ENCODE results near the gene DDR2. TPM values are rescaled to one million over a fixed set of nuclear protein-coding genes. Genes with fewer than 3 reads are reported as not detected.
"Not testable (repeated sequence)": the region's sequence is repeated elsewhere in the genome, so short reads cannot be mapped to it uniquely, and the experiment has no call there.

DDR2 gene
- 0.74 TPM for polyA plus RNA-seq (2013, experiment 1 of 2)
- polyA plus RNA-seq (2013, experiment 2 of 2): 0.78 TPM

DNA sequence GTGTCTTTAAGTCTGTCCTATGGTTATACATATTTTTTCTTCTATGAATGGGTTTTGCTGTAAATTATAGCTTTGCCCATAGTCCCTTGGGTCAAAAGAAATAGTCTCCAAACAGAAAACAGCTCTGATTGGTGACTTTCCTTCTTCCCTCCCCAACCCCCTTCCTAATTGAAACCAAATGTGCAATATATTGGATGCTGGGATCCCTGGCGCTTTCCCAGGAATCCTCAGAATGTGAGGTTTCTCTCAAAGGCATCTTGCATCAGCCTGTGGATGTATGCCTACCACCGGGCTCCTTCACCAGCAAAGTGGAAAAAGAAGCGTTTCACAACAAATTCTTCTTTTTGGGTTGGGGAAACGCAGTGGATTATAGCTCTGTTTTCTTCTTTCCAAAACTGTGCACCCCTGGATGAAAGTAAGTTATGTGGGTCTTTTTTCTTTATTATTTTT, at the start of gene DDR2:
DDR2 (plus strand) TSS at position 248 of the 450 bp plus-strand sequence. CDS start 86,600 bp downstream, outside the sequence.
- H3K27ac ChIP-seq (replicated peaks; ENCODE audit: low read length): no peak within 1 kb of the TSS
- H4K91ac ChIP-seq (ENCODE audit: low read depth, low read length, poor library complexity): no peak within 1 kb of the TSS
- H3K9me3 ChIP-seq (replicated peaks in 1 of 2; ENCODE audit: control insufficient read depth in 2 of 2, insufficient read depth in 1 of 2, low read depth in 1 of 2, low read length in 2 of 2): no peaks in the 10 kb centered on the region
- no peak within 1 kb of the TSS for H2BK15ac ChIP-seq (ENCODE audit: low read length)
- H3K23ac ChIP-seq (ENCODE audit: low read depth, low read length, poor library complexity): no peak within 1 kb of the TSS
- H3K9ac ChIP-seq (ENCODE audit: low read depth, low read length, poor library complexity): no peak within 1 kb of the TSS
- no peak within 1 kb of the TSS for H2BK5ac ChIP-seq (ENCODE audit: low read length)
- no CpG with 5 or more reads among the region's 4 CpGs for WGBS, 2 donors (ENCODE audit: extremely low coverage in 2 of 2, insufficient read length in 2 of 2, insufficient replicate concordance in 1 of 2)
- no peak within 1 kb of the TSS for H4K8ac ChIP-seq (ENCODE audit: low read depth, low read length)
- H2BK120ac ChIP-seq (ENCODE audit: low read depth, low read length): no peak within 1 kb of the TSS
- H2AFZ ChIP-seq (ENCODE audit: low read length): peak within 1 kb of the TSS; percentile 69
- H2BK12ac ChIP-seq (ENCODE audit: low read length): no peak within 1 kb of the TSS
- H3K4me3 ChIP-seq (ENCODE audit: low read length in 2 of 2): no peak within 1 kb of the TSS
- no peak within 1 kb of the TSS for H3K4ac ChIP-seq (ENCODE audit: low read length)
- peaks cover 2 to 3% of the 10 kb centered on the region in 2 donors for H3K4me1 ChIP-seq (ENCODE audit: control insufficient read depth in 2 of 2, insufficient read depth in 1 of 2, low read depth in 1 of 2, low read length in 2 of 2)
- H3K79me1 ChIP-seq (ENCODE audit: low read depth, low read length): no peaks in the 10 kb centered on the region
- H3K4me2 ChIP-seq (ENCODE audit: insufficient read depth, low read length, poor library complexity, severe bottlenecking): no peak within 1 kb of the TSS
- no peaks in the 10 kb centered on the region for H3K27me3 ChIP-seq (ENCODE audit: control insufficient read depth in 3 of 3, insufficient read depth in 3 of 3, low read depth in 1 of 3, low read length in 3 of 3)
- DNase-seq (ENCODE audit: low spot score): no peak
- no peaks in the 10 kb centered on the region for H3K36me3 ChIP-seq (replicated peaks in 1 of 2; ENCODE audit: control insufficient read depth in 2 of 2, insufficient read depth in 2 of 2, low read length in 2 of 2)
- no peak within 1 kb of the TSS for H3K14ac ChIP-seq (ENCODE audit: low read length)
- no peak within 1 kb of the TSS for H3K18ac ChIP-seq (ENCODE audit: low read length)
- H2AK5ac ChIP-seq (ENCODE audit: low read depth, low read length): no peak within 1 kb of the TSS

DNA sequence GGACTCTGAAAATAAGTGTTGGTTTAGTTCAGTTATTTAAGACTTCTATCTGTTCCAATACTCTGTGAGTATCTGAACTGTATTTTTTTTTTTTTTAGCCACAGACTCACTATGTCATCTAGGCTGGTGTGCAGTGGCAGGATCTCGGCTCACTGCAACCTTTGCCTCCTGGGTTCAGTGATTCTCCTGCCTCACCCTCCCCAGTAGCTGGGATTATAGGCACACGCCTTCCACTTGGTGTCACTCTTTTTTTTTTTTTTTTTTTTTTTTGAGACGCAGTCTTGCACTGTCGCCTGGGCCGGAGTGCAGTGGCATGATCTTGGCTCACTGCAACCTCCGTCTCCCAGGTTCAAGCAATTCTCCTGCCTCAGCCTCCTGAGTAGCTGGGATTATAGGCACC, 49.4 kb upstream of the DDR2 start:
- H2BK120ac ChIP-seq (ENCODE audit: low read depth, low read length); H3K27ac ChIP-seq (replicated peaks; ENCODE audit: low read length); DNase-seq (ENCODE audit: low spot score); H3K23ac ChIP-seq (ENCODE audit: low read depth, low read length, poor library complexity); H3K14ac ChIP-seq (ENCODE audit: low read length); H3K27me3 ChIP-seq (ENCODE audit: control insufficient read depth in 3 of 3, insufficient read depth in 3 of 3, low read depth in 1 of 3, low read length in 3 of 3); H3K9ac ChIP-seq (ENCODE audit: low read depth, low read length, poor library complexity); H4K8ac ChIP-seq (ENCODE audit: low read depth, low read length); H2BK12ac ChIP-seq (ENCODE audit: low read length); H3K4me1 ChIP-seq (ENCODE audit: control insufficient read depth in 2 of 2, insufficient read depth in 1 of 2, low read depth in 1 of 2, low read length in 2 of 2); H3K4me2 ChIP-seq (ENCODE audit: insufficient read depth, low read length, poor library complexity, severe bottlenecking); H2AK5ac ChIP-seq (ENCODE audit: low read depth, low read length); H4K91ac ChIP-seq (ENCODE audit: low read depth, low read length, poor library complexity); H2AFZ ChIP-seq (ENCODE audit: low read length); H2BK5ac ChIP-seq (ENCODE audit: low read length); H3K9me3 ChIP-seq (replicated peaks in 1 of 2; ENCODE audit: control insufficient read depth in 2 of 2, insufficient read depth in 1 of 2, low read depth in 1 of 2, low read length in 2 of 2); H3K4me3 ChIP-seq (ENCODE audit: low read length in 2 of 2); H3K79me1 ChIP-seq (ENCODE audit: low read depth, low read length); H2BK15ac ChIP-seq (ENCODE audit: low read length); H3K4ac ChIP-seq (ENCODE audit: low read length); H3K18ac ChIP-seq (ENCODE audit: low read length): not testable (repeated sequence)
- peaks cover 4 to 69% of the 10 kb centered on the region in 2 donors for H3K36me3 ChIP-seq (replicated peaks in 1 of 2; ENCODE audit: control insufficient read depth in 2 of 2, insufficient read depth in 2 of 2, low read length in 2 of 2)
- WGBS, 2 donors (ENCODE audit: extremely low coverage in 2 of 2, insufficient read length in 2 of 2, insufficient replicate concordance in 1 of 2): no CpG with 5 or more reads among the region's 6 CpGs

DNA sequence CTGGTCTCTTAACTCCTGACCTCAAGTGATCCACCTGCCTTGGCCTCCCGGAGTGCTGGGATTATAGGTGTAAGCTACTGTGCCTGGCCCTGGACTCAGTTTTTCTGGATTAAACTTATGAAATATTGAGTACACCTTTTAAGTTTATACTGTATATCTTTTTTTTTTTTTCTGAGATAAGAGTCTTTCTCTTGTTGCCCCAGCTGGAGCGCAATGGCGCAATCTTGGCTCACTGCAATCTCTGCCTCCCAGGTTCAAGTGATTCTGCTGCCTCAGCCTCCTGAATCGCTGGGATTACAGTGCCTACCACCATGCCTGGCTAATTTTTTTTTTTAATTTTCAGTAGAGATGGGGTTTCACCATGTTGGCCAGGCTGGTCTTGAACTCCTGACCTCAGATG, 47.2 kb upstream of the DDR2 start:
- H3K27me3 ChIP-seq (ENCODE audit: control insufficient read depth in 3 of 3, insufficient read depth in 3 of 3, low read depth in 1 of 3, low read length in 3 of 3); H3K23ac ChIP-seq (ENCODE audit: low read depth, low read length, poor library complexity); H3K4me1 ChIP-seq (ENCODE audit: control insufficient read depth in 2 of 2, insufficient read depth in 1 of 2, low read depth in 1 of 2, low read length in 2 of 2); H3K14ac ChIP-seq (ENCODE audit: low read length); H2AK5ac ChIP-seq (ENCODE audit: low read depth, low read length); H3K27ac ChIP-seq (replicated peaks; ENCODE audit: low read length); H3K18ac ChIP-seq (ENCODE audit: low read length); H3K4me2 ChIP-seq (ENCODE audit: insufficient read depth, low read length, poor library complexity, severe bottlenecking); H3K4me3 ChIP-seq (ENCODE audit: low read length in 2 of 2); H2AFZ ChIP-seq (ENCODE audit: low read length); DNase-seq (ENCODE audit: low spot score); H4K91ac ChIP-seq (ENCODE audit: low read depth, low read length, poor library complexity); H3K9me3 ChIP-seq (replicated peaks in 1 of 2; ENCODE audit: control insufficient read depth in 2 of 2, insufficient read depth in 1 of 2, low read depth in 1 of 2, low read length in 2 of 2); H2BK12ac ChIP-seq (ENCODE audit: low read length); H2BK120ac ChIP-seq (ENCODE audit: low read depth, low read length); H3K9ac ChIP-seq (ENCODE audit: low read depth, low read length, poor library complexity); H3K4ac ChIP-seq (ENCODE audit: low read length); H2BK15ac ChIP-seq (ENCODE audit: low read length); H4K8ac ChIP-seq (ENCODE audit: low read depth, low read length); H2BK5ac ChIP-seq (ENCODE audit: low read length); H3K79me1 ChIP-seq (ENCODE audit: low read depth, low read length): not testable (repeated sequence)
- WGBS, 2 donors (ENCODE audit: extremely low coverage in 2 of 2, insufficient read length in 2 of 2, insufficient replicate concordance in 1 of 2): no CpG with 5 or more reads among the region's 4 CpGs
- peaks cover 4 to 70% of the 10 kb centered on the region in 2 donors for H3K36me3 ChIP-seq (replicated peaks in 1 of 2; ENCODE audit: control insufficient read depth in 2 of 2, insufficient read depth in 2 of 2, low read length in 2 of 2)

DNA sequence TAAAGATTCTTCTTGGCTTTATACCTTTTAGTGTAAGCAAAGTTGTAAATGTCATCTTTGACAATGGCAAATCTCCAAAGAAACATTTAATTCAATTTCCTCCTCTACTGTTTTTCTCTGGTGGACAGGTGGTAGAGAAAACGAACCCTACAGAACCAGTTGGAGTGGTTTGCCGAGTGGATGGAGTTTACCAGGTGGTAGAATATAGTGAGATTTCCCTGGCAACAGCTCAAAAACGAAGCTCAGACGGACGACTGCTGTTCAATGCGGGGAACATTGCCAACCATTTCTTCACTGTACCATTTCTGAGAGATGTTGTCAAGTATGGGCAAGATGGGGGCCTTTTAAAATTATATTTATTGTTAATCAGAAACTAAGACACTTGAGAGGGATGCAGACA, 44.9 kb upstream of the DDR2 start:
- no peak overlapping the region for H3K9ac ChIP-seq (ENCODE audit: low read depth, low read length, poor library complexity)
- no peaks in the 10 kb centered on the region for H3K4me1 ChIP-seq (ENCODE audit: control insufficient read depth in 2 of 2, insufficient read depth in 1 of 2, low read depth in 1 of 2, low read length in 2 of 2)
- no peak overlapping the region for H3K23ac ChIP-seq (ENCODE audit: low read depth, low read length, poor library complexity)
- no peak overlapping the region for H2AFZ ChIP-seq (ENCODE audit: low read length)
- no peak overlapping the region for H4K8ac ChIP-seq (ENCODE audit: low read depth, low read length)
- peaks cover 4 to 73% of the 10 kb centered on the region in 2 donors for H3K36me3 ChIP-seq (replicated peaks in 1 of 2; ENCODE audit: control insufficient read depth in 2 of 2, insufficient read depth in 2 of 2, low read length in 2 of 2)
- no peak overlapping the region for H2BK15ac ChIP-seq (ENCODE audit: low read length)
- H3K27ac ChIP-seq (replicated peaks; ENCODE audit: low read length): no peak overlapping the region
- H3K9me3 ChIP-seq (replicated peaks in 1 of 2; ENCODE audit: control insufficient read depth in 2 of 2, insufficient read depth in 1 of 2, low read depth in 1 of 2, low read length in 2 of 2): no peaks in the 10 kb centered on the region
- no peak for DNase-seq (ENCODE audit: low spot score)
- H3K27me3 ChIP-seq (ENCODE audit: control insufficient read depth in 3 of 3, insufficient read depth in 3 of 3, low read depth in 1 of 3, low read length in 3 of 3): no peaks in the 10 kb centered on the region
- H3K14ac ChIP-seq (ENCODE audit: low read length): no peak overlapping the region
- no peak overlapping the region for H2BK5ac ChIP-seq (ENCODE audit: low read length)
- no peak overlapping the region for H4K91ac ChIP-seq (ENCODE audit: low read depth, low read length, poor library complexity)
- H3K79me1 ChIP-seq (ENCODE audit: low read depth, low read length): no peaks in the 10 kb centered on the region
- no peak overlapping the region for H2BK120ac ChIP-seq (ENCODE audit: low read depth, low read length)
- H3K4me3 ChIP-seq (ENCODE audit: low read length in 2 of 2): no peak overlapping the region
- H3K4me2 ChIP-seq (ENCODE audit: insufficient read depth, low read length, poor library complexity, severe bottlenecking): no peak overlapping the region
- H2BK12ac ChIP-seq (ENCODE audit: low read length): no peak overlapping the region
- WGBS, 2 donors (ENCODE audit: extremely low coverage in 2 of 2, insufficient read length in 2 of 2, insufficient replicate concordance in 1 of 2): no CpG with 5 or more reads among the region's 6 CpGs
- no peak overlapping the region for H2AK5ac ChIP-seq (ENCODE audit: low read depth, low read length)
- no peak overlapping the region for H3K4ac ChIP-seq (ENCODE audit: low read length)
- no peak overlapping the region for H3K18ac ChIP-seq (ENCODE audit: low read length)
